Measurements from ENCODE around the gene GJA10.
A peak's percentile ranks its signal among the peaks of the same experiment; 100 is the strongest.

The GJA10 gene

DNA sequence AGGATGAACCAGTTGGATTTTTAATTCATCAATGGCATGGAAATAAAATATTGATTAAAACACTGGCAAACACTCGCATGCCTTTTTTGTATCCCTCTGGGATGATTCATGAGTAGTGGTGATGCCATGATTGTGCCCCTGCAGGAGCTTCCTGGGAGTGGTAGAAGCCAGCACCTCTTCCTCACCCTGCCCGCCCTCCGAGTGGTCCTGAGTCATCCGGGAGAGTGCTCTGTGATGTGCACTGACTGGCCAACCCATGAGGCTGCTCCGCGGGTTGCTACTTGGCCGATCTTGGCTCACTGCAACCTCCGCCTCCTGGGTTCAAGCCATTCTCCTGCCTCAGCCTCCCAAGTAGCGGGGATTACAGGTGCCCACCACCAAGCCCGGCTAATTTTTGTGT lies 27.4 kb downstream of the GJA10 start:
- Histone ChIP-seq H3K27me3 (ENCODE audit: insufficient read depth, poor library complexity, severe bottlenecking) (no peaks in the 10 kb centered on the region), H3K4me3 (replicated peaks; ENCODE audit: insufficient read depth, low read length) (no peak overlapping the region), H3K27ac (replicated peaks) (no peak overlapping the region)
- TF ChIP-seq, protein P1, sequence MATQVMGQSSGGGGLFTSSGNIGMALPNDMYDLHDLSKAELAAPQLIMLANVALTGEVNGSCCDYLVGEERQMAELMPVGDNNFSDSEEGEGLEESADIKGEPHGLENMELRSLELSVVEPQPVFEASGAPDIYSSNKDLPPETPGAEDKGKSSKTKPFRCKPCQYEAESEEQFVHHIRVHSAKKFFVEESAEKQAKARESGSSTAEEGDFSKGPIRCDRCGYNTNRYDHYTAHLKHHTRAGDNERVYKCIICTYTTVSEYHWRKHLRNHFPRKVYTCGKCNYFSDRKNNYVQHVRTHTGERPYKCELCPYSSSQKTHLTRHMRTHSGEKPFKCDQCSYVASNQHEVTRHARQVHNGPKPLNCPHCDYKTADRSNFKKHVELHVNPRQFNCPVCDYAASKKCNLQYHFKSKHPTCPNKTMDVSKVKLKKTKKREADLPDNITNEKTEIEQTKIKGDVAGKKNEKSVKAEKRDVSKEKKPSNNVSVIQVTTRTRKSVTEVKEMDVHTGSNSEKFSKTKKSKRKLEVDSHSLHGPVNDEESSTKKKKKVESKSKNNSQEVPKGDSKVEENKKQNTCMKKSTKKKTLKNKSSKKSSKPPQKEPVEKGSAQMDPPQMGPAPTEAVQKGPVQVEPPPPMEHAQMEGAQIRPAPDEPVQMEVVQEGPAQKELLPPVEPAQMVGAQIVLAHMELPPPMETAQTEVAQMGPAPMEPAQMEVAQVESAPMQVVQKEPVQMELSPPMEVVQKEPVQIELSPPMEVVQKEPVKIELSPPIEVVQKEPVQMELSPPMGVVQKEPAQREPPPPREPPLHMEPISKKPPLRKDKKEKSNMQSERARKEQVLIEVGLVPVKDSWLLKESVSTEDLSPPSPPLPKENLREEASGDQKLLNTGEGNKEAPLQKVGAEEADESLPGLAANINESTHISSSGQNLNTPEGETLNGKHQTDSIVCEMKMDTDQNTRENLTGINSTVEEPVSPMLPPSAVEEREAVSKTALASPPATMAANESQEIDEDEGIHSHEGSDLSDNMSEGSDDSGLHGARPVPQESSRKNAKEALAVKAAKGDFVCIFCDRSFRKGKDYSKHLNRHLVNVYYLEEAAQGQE (IDR thresholded peaks at IDR 0.05; ENCODE audit: insufficient replicate concordance, low read depth): no peak
- no peak for TF ChIP-seq POLR2AphosphoS5 (IDR thresholded peaks at IDR 0.05; ENCODE audit: low read depth)
- no peak for TF ChIP-seq SPI1 (IDR thresholded peaks at IDR 0.05; ENCODE audit: borderline replicate concordance, low read depth)
- TF ChIP-seq, protein P2, sequence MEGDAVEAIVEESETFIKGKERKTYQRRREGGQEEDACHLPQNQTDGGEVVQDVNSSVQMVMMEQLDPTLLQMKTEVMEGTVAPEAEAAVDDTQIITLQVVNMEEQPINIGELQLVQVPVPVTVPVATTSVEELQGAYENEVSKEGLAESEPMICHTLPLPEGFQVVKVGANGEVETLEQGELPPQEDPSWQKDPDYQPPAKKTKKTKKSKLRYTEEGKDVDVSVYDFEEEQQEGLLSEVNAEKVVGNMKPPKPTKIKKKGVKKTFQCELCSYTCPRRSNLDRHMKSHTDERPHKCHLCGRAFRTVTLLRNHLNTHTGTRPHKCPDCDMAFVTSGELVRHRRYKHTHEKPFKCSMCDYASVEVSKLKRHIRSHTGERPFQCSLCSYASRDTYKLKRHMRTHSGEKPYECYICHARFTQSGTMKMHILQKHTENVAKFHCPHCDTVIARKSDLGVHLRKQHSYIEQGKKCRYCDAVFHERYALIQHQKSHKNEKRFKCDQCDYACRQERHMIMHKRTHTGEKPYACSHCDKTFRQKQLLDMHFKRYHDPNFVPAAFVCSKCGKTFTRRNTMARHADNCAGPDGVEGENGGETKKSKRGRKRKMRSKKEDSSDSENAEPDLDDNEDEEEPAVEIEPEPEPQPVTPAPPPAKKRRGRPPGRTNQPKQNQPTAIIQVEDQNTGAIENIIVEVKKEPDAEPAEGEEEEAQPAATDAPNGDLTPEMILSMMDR (IDR thresholded peaks at IDR 0.05; ENCODE audit: insufficient read depth, low read length): no peak
- TF ChIP-seq GABPA (IDR thresholded peaks at IDR 0.05; ENCODE audit: low read depth): no peak
- no peak for DNase-seq (ENCODE audit: low read depth in 1 of 2, low spot score in 1 of 2)

- H3K27me3 ChIP-seq (ENCODE audit: insufficient read depth, poor library complexity, severe bottlenecking): no peaks in the 10 kb centered on the region
- peak in 1 of 2 experiments; percentile 13 for DNase-seq (ENCODE audit: low read depth in 1 of 2, low spot score in 1 of 2)
- no peak overlapping the region for H3K4me3 ChIP-seq (replicated peaks; ENCODE audit: insufficient read depth, low read length)
- TF ChIP-seq POLR2AphosphoS5 (IDR thresholded peaks at IDR 0.05; ENCODE audit: low read depth) (no peak), GABPA (IDR thresholded peaks at IDR 0.05; ENCODE audit: low read depth) (no peak), SPI1 (IDR thresholded peaks at IDR 0.05; ENCODE audit: borderline replicate concordance, low read depth) (no peak)
- TF ChIP-seq, protein P1 (IDR thresholded peaks at IDR 0.05; ENCODE audit: insufficient replicate concordance, low read depth): no peak
- TF ChIP-seq, protein P2 (IDR thresholded peaks at IDR 0.05; ENCODE audit: insufficient read depth, low read length): no peak
- no peak overlapping the region for H3K27ac ChIP-seq (replicated peaks)
Measured at GRCh38 chr6:89924231-89924630, 30.0 kb downstream of the GJA10 start.

GRCh38 chr6:89925826-89926225 lies 31.6 kb downstream of the GJA10 start:
- Histone ChIP-seq H3K27me3 (ENCODE audit: insufficient read depth, poor library complexity, severe bottlenecking) (no peaks in the 10 kb centered on the region), H3K4me3 (replicated peaks; ENCODE audit: insufficient read depth, low read length) (no peak overlapping the region), H3K27ac (replicated peaks) (no peak overlapping the region)
- DNase-seq (ENCODE audit: low read depth in 1 of 2, low spot score in 1 of 2): no peak
- TF ChIP-seq GABPA (IDR thresholded peaks at IDR 0.05; ENCODE audit: low read depth): no peak

DNA sequence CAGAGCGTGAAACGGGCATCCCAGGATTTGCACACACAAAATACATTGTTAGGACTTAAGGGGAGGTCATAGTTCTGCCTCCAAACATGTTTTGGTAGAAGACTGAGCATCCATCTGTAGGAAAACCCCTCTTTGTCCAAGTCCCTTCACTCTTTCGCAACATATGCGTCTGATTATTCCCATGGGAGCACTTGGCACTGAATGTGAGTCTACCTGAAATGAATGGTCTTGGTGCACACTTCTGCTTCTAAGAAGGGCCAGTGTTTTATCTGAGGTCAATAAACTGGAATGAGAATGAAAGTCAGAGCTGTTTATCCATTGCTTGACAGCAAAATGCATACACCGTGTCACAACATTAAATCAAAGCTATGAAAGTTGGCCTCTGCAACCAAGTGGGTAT lies 33.0 kb downstream of the GJA10 start:
- Histone ChIP-seq H3K27ac (replicated peaks) (no peak overlapping the region), H3K27me3 (ENCODE audit: insufficient read depth, poor library complexity, severe bottlenecking) (no peaks in the 10 kb centered on the region), H3K4me3 (replicated peaks; ENCODE audit: insufficient read depth, low read length) (no peak overlapping the region)
- TF ChIP-seq SPI1 (IDR thresholded peaks at IDR 0.05; ENCODE audit: borderline replicate concordance, low read depth): no peak
- no peak for TF ChIP-seq GABPA (IDR thresholded peaks at IDR 0.05; ENCODE audit: low read depth)
- TF ChIP-seq, protein P1 (IDR thresholded peaks at IDR 0.05; ENCODE audit: insufficient replicate concordance, low read depth): no peak
- TF ChIP-seq, protein P2 (IDR thresholded peaks at IDR 0.05; ENCODE audit: insufficient read depth, low read length): no peak
- no peak for TF ChIP-seq POLR2AphosphoS5 (IDR thresholded peaks at IDR 0.05; ENCODE audit: low read depth)
- no peak for DNase-seq (ENCODE audit: low read depth in 1 of 2, low spot score in 1 of 2)

All from HL-60 (cell line).